Measurements from ENCODE around the gene TPT1.

TPT1 gene

GRCh38 chr13:45341799-45342500 is 967 bp upstream of the TPT1 start:
- peak overlapping the region; percentile 90 for H2AFZ ChIP-seq (ENCODE audit: low read depth, low read length)
- H3K79me2 ChIP-seq (ENCODE audit: low read length): peaks cover 54% of the 10 kb centered on the region
- H3K4me1 ChIP-seq (ENCODE audit: low read length): peaks cover 19% of the 10 kb centered on the region
- H3K27me3 ChIP-seq (ENCODE audit: low read depth, low read length): no peaks in the 10 kb centered on the region
- H3K4me2 ChIP-seq (ENCODE audit: low read length): peak overlapping the region; percentile 89
- TF ChIP-seq CTCF (IDR thresholded peaks at IDR 0.05; ENCODE audit: low read depth, low read length) (no peak), EZH2phosphoT487 (IDR thresholded peaks at IDR 0.05; ENCODE audit: low read depth) (no peak)
- peak overlapping the region; percentile 96 for H3K9ac ChIP-seq (ENCODE audit: low read length)
- H3K36me3 ChIP-seq (replicated peaks; ENCODE audit: low read depth, low read length): peaks cover 36% of the 10 kb centered on the region
- H4K20me1 ChIP-seq (ENCODE audit: insufficient read depth, low read length): peaks cover 35% of the 10 kb centered on the region
- H3K27ac ChIP-seq (ENCODE audit: low read length): peak overlapping the region; percentile 59
- H3K9me3 ChIP-seq (ENCODE audit: insufficient read depth, low read length): no peaks in the 10 kb centered on the region
- peak overlapping the region; percentile 96 for H3K4me3 ChIP-seq (ENCODE audit: low read length)

GRCh38 chr13:45340422-45341033 is 455 bp downstream of the TPT1 start:
- Histone ChIP-seq H3K4me3 (ENCODE audit: low read length) (peak overlapping the region; percentile 89), H3K79me2 (ENCODE audit: low read length) (peaks cover 65% of the 10 kb centered on the region), H3K4me1 (ENCODE audit: low read length) (peaks cover 19% of the 10 kb centered on the region), H3K27me3 (ENCODE audit: low read depth, low read length) (no peaks in the 10 kb centered on the region), H3K4me2 (ENCODE audit: low read length) (peak overlapping the region; percentile 93), H3K9ac (ENCODE audit: low read length) (peak overlapping the region; percentile 97), H3K36me3 (replicated peaks; ENCODE audit: low read depth, low read length) (peaks cover 50% of the 10 kb centered on the region), H3K27ac (ENCODE audit: low read length) (peak overlapping the region; percentile 78), H2AFZ (ENCODE audit: low read depth, low read length) (peak overlapping the region; percentile 11; the same call in 1 of the 2 replicates), H3K9me3 (ENCODE audit: insufficient read depth, low read length) (no peaks in the 10 kb centered on the region), H4K20me1 (ENCODE audit: insufficient read depth, low read length) (peaks cover 49% of the 10 kb centered on the region)
- TF ChIP-seq CTCF (IDR thresholded peaks at IDR 0.05; ENCODE audit: low read depth, low read length) (peak; percentile 34), EZH2phosphoT487 (IDR thresholded peaks at IDR 0.05; ENCODE audit: low read depth) (no peak)

- Histone ChIP-seq H3K9me3 (ENCODE audit: insufficient read depth, low read length) (no peaks in the 10 kb centered on the region), H3K9ac (ENCODE audit: low read length) (peak overlapping the region; percentile 97), H3K27me3 (ENCODE audit: low read depth, low read length) (no peaks in the 10 kb centered on the region), H2AFZ (ENCODE audit: low read depth, low read length) (no peak overlapping the region), H3K4me2 (ENCODE audit: low read length) (peak overlapping the region; percentile 93), H3K79me2 (ENCODE audit: low read length) (peaks cover 65% of the 10 kb centered on the region), H3K36me3 (replicated peaks; ENCODE audit: low read depth, low read length) (peaks cover 56% of the 10 kb centered on the region), H3K4me3 (ENCODE audit: low read length) (peak overlapping the region; percentile 89), H3K4me1 (ENCODE audit: low read length) (peaks cover 19% of the 10 kb centered on the region), H3K27ac (ENCODE audit: low read length) (peak overlapping the region; percentile 78), H4K20me1 (ENCODE audit: insufficient read depth, low read length) (peaks cover 56% of the 10 kb centered on the region)
- no peak for TF ChIP-seq CTCF (IDR thresholded peaks at IDR 0.05; ENCODE audit: low read depth, low read length)
- TF ChIP-seq EZH2phosphoT487 (IDR thresholded peaks at IDR 0.05; ENCODE audit: low read depth): no peak
Measured at GRCh38 chr13:45339867-45340266, 1.1 kb downstream of the TPT1 start.

- H3K27me3 ChIP-seq (ENCODE audit: low read depth, low read length): no peaks in the 10 kb centered on the region
- no peak overlapping the region for H2AFZ ChIP-seq (ENCODE audit: low read depth, low read length)
- H3K4me3 ChIP-seq (ENCODE audit: low read length): peak overlapping the region; percentile 89
- H3K79me2 ChIP-seq (ENCODE audit: low read length): peaks cover 65% of the 10 kb centered on the region
- no peaks in the 10 kb centered on the region for H3K9me3 ChIP-seq (ENCODE audit: insufficient read depth, low read length)
- peak overlapping the region; percentile 97 for H3K9ac ChIP-seq (ENCODE audit: low read length)
- H3K4me2 ChIP-seq (ENCODE audit: low read length): peak overlapping the region; percentile 93
- peaks cover 19% of the 10 kb centered on the region for H3K4me1 ChIP-seq (ENCODE audit: low read length)
- no peak overlapping the region for H3K27ac ChIP-seq (ENCODE audit: low read length)
- H3K36me3 ChIP-seq (replicated peaks; ENCODE audit: low read depth, low read length): peaks cover 58% of the 10 kb centered on the region
- TF ChIP-seq EZH2phosphoT487 (IDR thresholded peaks at IDR 0.05; ENCODE audit: low read depth): no peak
- H4K20me1 ChIP-seq (ENCODE audit: insufficient read depth, low read length): peaks cover 61% of the 10 kb centered on the region
Measured at GRCh38 chr13:45339399-45339798, 1.6 kb downstream of the TPT1 start.

Data from OCI-LY3 (cell line).